ENCODE data around the gene ITIH1.

- TF ChIP-seq, protein P1, sequence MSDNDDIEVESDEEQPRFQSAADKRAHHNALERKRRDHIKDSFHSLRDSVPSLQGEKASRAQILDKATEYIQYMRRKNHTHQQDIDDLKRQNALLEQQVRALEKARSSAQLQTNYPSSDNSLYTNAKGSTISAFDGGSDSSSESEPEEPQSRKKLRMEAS (CRISPR knock-in tag; IDR thresholded peaks at IDR 0.05) = no peak
- TF ChIP-seq USF1 (CRISPR knock-in tag; IDR thresholded peaks at IDR 0.05) = no peak
- TF ChIP-seq MLX (CRISPR knock-in tag; IDR thresholded peaks at IDR 0.05) = no peak
- TF ChIP-seq, protein P2, sequence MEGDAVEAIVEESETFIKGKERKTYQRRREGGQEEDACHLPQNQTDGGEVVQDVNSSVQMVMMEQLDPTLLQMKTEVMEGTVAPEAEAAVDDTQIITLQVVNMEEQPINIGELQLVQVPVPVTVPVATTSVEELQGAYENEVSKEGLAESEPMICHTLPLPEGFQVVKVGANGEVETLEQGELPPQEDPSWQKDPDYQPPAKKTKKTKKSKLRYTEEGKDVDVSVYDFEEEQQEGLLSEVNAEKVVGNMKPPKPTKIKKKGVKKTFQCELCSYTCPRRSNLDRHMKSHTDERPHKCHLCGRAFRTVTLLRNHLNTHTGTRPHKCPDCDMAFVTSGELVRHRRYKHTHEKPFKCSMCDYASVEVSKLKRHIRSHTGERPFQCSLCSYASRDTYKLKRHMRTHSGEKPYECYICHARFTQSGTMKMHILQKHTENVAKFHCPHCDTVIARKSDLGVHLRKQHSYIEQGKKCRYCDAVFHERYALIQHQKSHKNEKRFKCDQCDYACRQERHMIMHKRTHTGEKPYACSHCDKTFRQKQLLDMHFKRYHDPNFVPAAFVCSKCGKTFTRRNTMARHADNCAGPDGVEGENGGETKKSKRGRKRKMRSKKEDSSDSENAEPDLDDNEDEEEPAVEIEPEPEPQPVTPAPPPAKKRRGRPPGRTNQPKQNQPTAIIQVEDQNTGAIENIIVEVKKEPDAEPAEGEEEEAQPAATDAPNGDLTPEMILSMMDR (IDR thresholded peaks at IDR 0.05) = no peak
- no peak for TF ChIP-seq FOXP4 (CRISPR knock-in tag; IDR thresholded peaks at IDR 0.05)
- TF ChIP-seq, protein P3, sequence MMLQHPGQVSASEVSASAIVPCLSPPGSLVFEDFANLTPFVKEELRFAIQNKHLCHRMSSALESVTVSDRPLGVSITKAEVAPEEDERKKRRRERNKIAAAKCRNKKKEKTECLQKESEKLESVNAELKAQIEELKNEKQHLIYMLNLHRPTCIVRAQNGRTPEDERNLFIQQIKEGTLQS (CRISPR knock-in tag; conservative IDR thresholded peaks at IDR 0.05) = no peak
- TF ChIP-seq NFE2L1 (CRISPR knock-in tag; IDR thresholded peaks at IDR 0.05) = no peak
- no peak for TF ChIP-seq HMGXB4 (CRISPR knock-in tag; IDR thresholded peaks at IDR 0.05)
- no peak for TF ChIP-seq JAZF1 (CRISPR knock-in tag; IDR thresholded peaks at IDR 0.05)
- TF ChIP-seq TEAD4 (CRISPR knock-in tag; IDR thresholded peaks at IDR 0.05) = no peak
- TF ChIP-seq ZNF425 (CRISPR knock-in tag; conservative IDR thresholded peaks at IDR 0.05) = no peak
- no peak for TF ChIP-seq KAT7 (CRISPR knock-in tag; IDR thresholded peaks at IDR 0.05; ENCODE audit: borderline replicate concordance)
- TF ChIP-seq CREB1 (CRISPR knock-in tag; IDR thresholded peaks at IDR 0.05) = no peak
- TF ChIP-seq SP1 (CRISPR knock-in tag; conservative IDR thresholded peaks at IDR 0.05) = no peak
Measured at GRCh38 chr3:52773361-52774065, 3.9 kb upstream of the ITIH1 start.

Measured in WTC11 (cell line).